ENCODE data around the gene TTC34.
"Not testable (repeated sequence)": the region's sequence is repeated elsewhere in the genome, so short reads cannot be mapped to it uniquely, and the experiment has no call there.

The TTC34 gene

GRCh38 chr1:2655598-2656434 lies 145.7 kb downstream of the TTC34 start:
- not testable (repeated sequence) for DNase-seq

- not testable (repeated sequence) for DNase-seq
These were observed 147.0 kb downstream of the TTC34 start for GRCh38 chr1:2654443-2654948.

GRCh38 chr1:2653741-2654442 lies 147.6 kb downstream of the TTC34 start:
- not testable (repeated sequence) for DNase-seq

GRCh38 chr1:2652926-2653571 lies 148.4 kb downstream of the TTC34 start:
- DNase-seq, result not testable (repeated sequence)

DNA sequence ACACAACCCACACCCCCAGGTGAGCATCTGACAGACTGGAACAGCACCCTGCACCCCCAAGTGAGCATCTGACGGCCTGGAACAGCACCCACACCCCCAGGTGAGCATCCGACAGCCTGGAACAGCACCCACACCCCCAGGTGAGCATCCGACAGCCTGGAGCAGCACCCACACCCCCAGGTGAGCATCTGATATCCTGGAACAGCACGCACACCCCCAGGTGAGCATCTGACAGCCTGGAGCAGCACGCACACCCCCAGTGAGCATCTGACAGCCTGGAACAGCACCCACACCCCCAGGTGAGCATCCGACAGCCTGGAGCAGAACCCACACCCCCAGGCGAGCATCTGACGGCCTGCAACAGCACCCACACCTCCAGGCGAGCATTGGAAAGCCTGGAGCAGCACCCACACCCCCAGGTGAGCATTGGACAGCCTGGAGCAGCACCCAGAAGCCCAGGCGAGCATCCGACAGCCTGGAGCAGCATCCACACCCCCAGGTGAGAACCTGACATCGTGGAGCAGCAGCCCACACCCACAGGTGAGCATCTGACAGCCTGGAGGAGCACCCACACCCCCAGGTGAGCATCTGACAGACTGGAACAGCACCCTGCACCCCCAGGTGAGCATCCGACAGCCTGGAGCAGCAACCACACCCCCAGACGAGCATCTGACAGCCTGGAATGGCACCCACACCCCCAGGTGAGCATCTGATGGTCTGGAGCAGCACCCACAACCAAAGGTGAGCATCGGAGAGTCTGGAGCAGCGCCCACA lies 149.2 kb downstream of the TTC34 start:
- not testable (repeated sequence) for DNase-seq

GRCh38 chr1:2650967-2651645 lies 150.4 kb downstream of the TTC34 start:
- no peak for DNase-seq

GRCh38 chr1:2646837-2647236 lies 154.7 kb downstream of the TTC34 start:
- DNase-seq, result no peak

- no peak for DNase-seq
These were observed 155.7 kb downstream of the TTC34 start for GRCh38 chr1:2645776-2646175.

- no peak for DNase-seq
These were observed 156.3 kb downstream of the TTC34 start for GRCh38 chr1:2645143-2645542.

- DNase-seq, result no peak
These were observed 156.8 kb downstream of the TTC34 start for GRCh38 chr1:2644591-2645101.

DNA sequence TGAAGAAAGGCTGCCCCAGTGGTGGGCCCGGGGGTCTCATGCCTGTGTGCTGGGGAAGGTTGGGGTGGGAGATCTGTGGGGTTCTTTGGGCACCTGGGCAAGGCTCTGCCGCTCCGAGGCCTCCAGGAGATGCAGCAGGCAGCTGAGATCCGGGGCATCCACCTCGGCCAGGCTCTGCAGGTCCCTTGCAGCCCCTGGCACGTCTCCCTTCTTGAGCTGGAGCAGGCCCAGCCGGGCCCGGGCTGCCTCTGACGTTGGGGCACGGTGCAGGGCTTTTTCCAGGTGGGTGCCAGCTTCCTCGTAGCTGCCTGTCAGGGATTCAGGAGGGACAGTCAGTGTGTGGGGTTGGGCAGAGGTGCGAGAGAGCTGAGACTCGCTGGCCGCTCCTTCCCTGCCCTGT lies 157.3 kb downstream of the TTC34 start:
- DNase-seq, result no peak

DNA sequence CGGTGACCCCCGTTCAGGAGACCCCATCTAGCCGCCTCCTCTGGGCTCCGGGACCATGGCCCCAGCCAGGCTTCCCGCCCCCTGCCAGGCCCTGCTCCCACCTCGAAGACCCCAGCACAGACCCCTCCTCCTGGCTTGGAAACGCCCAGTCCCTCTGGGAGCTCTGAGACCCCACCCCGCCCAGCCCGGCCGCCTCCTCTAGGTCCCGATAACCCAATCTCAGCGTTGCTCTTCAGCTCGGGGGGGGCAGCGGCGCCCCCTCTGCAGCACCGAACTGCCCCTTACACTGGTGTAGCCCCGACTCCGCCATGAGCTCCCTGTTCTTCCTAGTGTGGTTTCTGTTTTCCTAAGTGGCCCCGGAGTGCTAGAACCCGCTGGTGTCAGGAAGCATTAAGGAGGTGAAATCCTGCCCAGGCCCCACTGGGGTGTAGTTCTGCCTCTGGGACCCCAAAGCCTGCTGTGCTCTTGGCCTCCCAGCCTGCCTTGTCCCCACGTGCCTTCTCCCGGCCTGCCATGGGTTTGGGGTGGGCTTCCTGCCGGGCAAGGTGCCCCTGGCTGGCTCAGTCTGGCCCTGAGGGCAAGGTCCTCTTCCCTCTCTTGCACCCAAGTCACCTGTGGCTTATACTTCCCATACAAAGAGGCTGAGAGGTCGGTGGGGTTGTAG lies 157.9 kb downstream of the TTC34 start:
- DNase-seq, result no peak

DNA sequence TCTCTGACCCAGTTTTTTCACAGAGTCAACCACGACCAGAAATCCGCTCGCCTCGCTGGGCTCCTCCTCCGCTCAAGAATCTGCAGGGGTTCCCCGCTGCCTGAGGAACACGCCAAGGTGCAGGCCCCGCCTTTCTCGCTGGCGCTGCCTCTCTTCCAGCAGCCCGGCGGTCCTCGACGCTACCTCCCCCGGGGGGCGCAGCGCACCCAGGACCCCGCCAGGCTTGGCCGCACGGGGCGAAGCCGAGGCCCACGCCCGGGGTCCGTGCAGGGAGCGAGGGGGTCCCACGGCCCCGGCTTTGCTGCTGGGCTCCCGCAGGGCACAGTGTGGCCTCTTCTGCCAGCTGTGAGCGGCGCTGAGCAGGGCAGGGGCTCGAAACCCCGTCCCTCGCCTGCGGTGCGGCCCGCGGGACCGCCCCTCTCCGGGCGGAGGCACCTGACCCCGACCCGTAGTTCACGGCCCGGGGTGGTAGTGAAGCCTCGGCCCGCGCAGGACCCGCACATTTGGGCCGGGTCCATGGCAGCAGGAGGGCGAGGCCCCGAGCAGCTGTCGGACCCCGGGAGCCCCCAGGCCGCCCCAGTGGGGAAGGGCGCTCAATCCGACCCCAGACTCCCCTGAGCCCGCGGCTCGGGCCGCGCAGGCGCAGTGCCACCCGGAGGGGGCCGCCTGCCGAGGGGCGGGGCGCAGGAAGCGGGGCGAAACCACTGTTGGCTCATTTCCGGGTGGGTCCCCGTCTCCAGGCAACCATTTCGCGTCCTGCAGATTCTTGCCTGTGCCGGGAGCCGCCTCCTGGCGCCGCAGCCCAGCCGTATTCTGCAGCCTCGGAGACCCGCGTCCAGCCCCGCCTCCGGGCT lies 158.7 kb downstream of the TTC34 start:
- DNase-seq, result peak; percentile 80 to 96

- no peak for DNase-seq
These were observed 159.3 kb downstream of the TTC34 start for GRCh38 chr1:2642131-2642559.

DNA sequence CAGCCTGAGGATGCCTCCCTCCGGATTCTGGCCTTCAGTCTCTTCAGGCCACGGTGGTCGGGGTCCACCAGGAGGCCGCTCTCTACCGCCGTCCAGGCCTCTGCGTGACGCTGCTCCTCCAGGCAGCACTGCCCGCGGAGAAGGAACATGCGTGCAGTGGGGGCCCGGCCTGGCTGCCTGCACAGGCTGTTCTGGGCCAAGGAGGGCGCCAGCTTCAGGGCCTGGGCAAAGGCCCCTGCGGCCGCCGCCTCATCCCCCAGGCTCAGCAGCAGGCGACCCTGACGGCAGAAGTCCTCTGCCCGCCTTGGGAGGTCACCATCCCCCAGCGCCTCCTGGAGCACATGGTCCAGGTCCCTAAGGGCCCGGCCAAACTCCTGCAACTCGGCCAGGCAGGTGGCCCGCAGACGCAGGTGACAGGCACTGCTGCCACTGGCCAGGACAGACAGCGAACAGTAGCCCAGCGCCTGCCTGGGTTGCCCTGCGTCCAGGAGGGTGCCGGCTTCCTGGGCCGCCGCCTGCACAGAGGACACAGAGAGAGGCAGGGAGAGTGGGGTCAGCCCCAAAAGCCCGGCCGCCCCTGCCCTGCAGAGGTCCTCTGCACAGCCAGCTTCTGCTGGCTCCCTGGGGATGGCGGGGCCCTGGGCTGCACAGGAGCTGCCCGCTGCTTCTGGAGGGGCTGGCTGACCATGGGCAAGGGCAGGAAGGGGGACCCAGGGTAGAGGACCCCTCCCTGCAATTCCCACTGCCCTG lies 159.9 kb downstream of the TTC34 start:
- DNase-seq, result no peak

- DNase-seq, result no peak
These were observed 160.9 kb downstream of the TTC34 start for GRCh38 chr1:2640626-2641025.

- no peak for DNase-seq
These were observed 161.6 kb downstream of the TTC34 start for GRCh38 chr1:2639607-2640521.

- no peak for DNase-seq
These were observed 162.3 kb downstream of the TTC34 start for GRCh38 chr1:2639203-2639602.
